ENCODE measurements around the gene DUT. TPM values are rescaled to one million over a fixed set of nuclear protein-coding genes. Genes with fewer than 3 reads are reported as not detected.

DUT gene
- total and polyA plus RNA-seq, 9 of the 15 experiments (the other 6 are each of a cell fraction or from before 2014, with no cell fraction given), result 13.9 to 235 (median 94.9) TPM

GRCh38 chr15:48391950-48392349 is 60.7 kb downstream of the DUT start:
- ATAC-seq, result no peak
- intact Hi-C loops (cut with micrococcal nuclease), result no loop called here
- no peak overlapping the region for H2AFZ ChIP-seq (ENCODE audit: low read depth, low read length)
- no peak for FAIRE-seq
- ChIA-PET POLR2A (no interaction called here), CTCF (ENCODE audit: low intra/inter-chr PET ratio) (no interaction called here)
- no peak overlapping the region for H3K4me2 ChIP-seq (ENCODE audit: insufficient read depth, low read length)
- H3K4me3 ChIP-seq, result no peak overlapping the region
- BruUV-seq (replicated peaks), result no TSS peak
- no peak overlapping the region for H3K27ac ChIP-seq (ENCODE audit: extremely low read depth, low read depth, low read length)
- H3K9ac ChIP-seq (ENCODE audit: insufficient read depth in 1 of 2, low read depth in 2 of 2, low read length in 2 of 2), result no peak overlapping the region
- H3K27me3 ChIP-seq (ENCODE audit: control insufficient read depth in 2 of 2, insufficient read depth in 2 of 2, low read length in 2 of 2), result peaks cover 2 to 14% of the 10 kb centered on the region in 2 experiments; a peak in 3 of 5 replicates
- no peaks in the 10 kb centered on the region for H4K20me1 ChIP-seq (replicated peaks; ENCODE audit: control insufficient read depth, insufficient read depth, low read length)
- H3K9me1 ChIP-seq (ENCODE audit: control insufficient read depth, insufficient read depth, low read length), result no peaks in the 10 kb centered on the region
- in situ Hi-C loops (cut with MboI), result no loop called here
- no peaks in the 10 kb centered on the region for H3K4me1 ChIP-seq (replicated peaks in 1 of 2; ENCODE audit: control insufficient read depth in 2 of 2, insufficient read depth in 2 of 2, low read length in 2 of 2)
- WGBS (ENCODE audit: insufficient coverage, low coverage, missing lambda C conversion rate), result 34% methylated on average over 2 of the region's 2 CpGs
- H3K79me2 ChIP-seq (ENCODE audit: control insufficient read depth, insufficient read depth, low read length), result no peaks in the 10 kb centered on the region
- no peaks in the 10 kb centered on the region for H3K9me3 ChIP-seq (replicated peaks; ENCODE audit: control insufficient read depth, insufficient read depth, low read depth, low read length)
- no peaks in the 10 kb centered on the region for H3K36me3 ChIP-seq (ENCODE audit: control insufficient read depth, insufficient read depth, low read length)
- no peak for TF ChIP-seq VEZF1 (CRISPR knock-in tag; IDR thresholded peaks at IDR 0.05)
- TF ChIP-seq ZNF75A (CRISPR knock-in tag; IDR thresholded peaks at IDR 0.05), result no peak
- TF ChIP-seq CBFA2T3 (IDR thresholded peaks at IDR 0.05), result no peak
- TF ChIP-seq PHF21A (IDR thresholded peaks at IDR 0.05; ENCODE audit: borderline replicate concordance, low read depth), result no peak
- no peak for TF ChIP-seq ESRRB (CRISPR knock-in tag; IDR thresholded peaks at IDR 0.05; ENCODE audit: borderline replicate concordance)
- no peak for TF ChIP-seq ZNF707 (CRISPR knock-in tag; conservative IDR thresholded peaks at IDR 0.05)
- no peak for TF ChIP-seq ZBTB1 (CRISPR knock-in tag; IDR thresholded peaks at IDR 0.05; ENCODE audit: borderline replicate concordance, low read depth)
- no peak for TF ChIP-seq RBM39 (optimal IDR thresholded peaks at IDR 0.05; ENCODE audit: low read depth, low read length)
- TF ChIP-seq FOXK1 (CRISPR knock-in tag; IDR thresholded peaks at IDR 0.05; ENCODE audit: borderline replicate concordance), result no peak
- no peak for TF ChIP-seq ZC3H4 (CRISPR knock-in tag; IDR thresholded peaks at IDR 0.05; ENCODE audit: borderline replicate concordance)
- no peak for TF ChIP-seq IFI16 (CRISPR knock-in tag; IDR thresholded peaks at IDR 0.05)
- no peak for TF ChIP-seq NCOA6 (IDR thresholded peaks at IDR 0.05)
- no peak for TF ChIP-seq PTBP1 (IDR thresholded peaks at IDR 0.05; ENCODE audit: low read depth, low read length)
- TF ChIP-seq TSC22D4 (tag; IDR thresholded peaks at IDR 0.05), result no peak
- DNase-seq (ENCODE audit: extremely low read depth in 1 of 4, low spot score in 3 of 4), result no peak

All from K562 (cell line).